IMR-90 (cell line): ENCODE results near the gene NMRK1. TPM values are rescaled to one million over a fixed set of nuclear protein-coding genes. Genes with fewer than 3 reads are reported as not detected.

ENCODE experiments used
- ATAC-seq: fragments of 200-7000 bp; cut with Tn5 transposase; 2 replicates; pipeline ENCODE4 v1.9.1; 2020; ENCODE audit warnings: low read depth, mild to moderate bottlenecking, moderate library complexity
- BruUV-seq: library from RNA; stranded (reverse); fragments of 400-500 nt; replicated peaks from 2 replicates; lab custom pipeline; 2021; lab: Mats Ljungman, UMichigan
- CTCF ChIA-PET: fragments of 300-600 bp; formaldehyde crosslinking; extraction: SDS; loops from one replicate; lab custom pipeline; 2021; ENCODE audit warnings: antibody characterized with exemption; lab: Yijun Ruan, JAX
- POLR2A ChIA-PET: fragments of 300-600 bp; sonication (Branson Sonifier 250); formaldehyde crosslinking; loops from one replicate; lab custom pipeline; 2022; ENCODE audit warnings: antibody characterized with exemption; ENCODE audit not compliant: unreplicated experiment; lab: Charles Lee
- DNase-seq: peaks from one replicate; pipeline ENCODE4 v3.0.0; 2013
- H2AFZ ChIP-seq: replicated peaks from 2 replicates; pipeline ENCODE3; 2013; ENCODE audit warnings: low read length, mild to moderate bottlenecking; ENCODE audit not compliant: poor library complexity
- H2AK5ac ChIP-seq: 2 replicates; pipeline ENCODE4 v1.6.1; 2013; ENCODE audit warnings: low read depth, low read length, inconsistent platforms
- H2AK9ac ChIP-seq: replicated peaks from 2 replicates; pipeline ENCODE3; 2013; ENCODE audit warnings: mild to moderate bottlenecking, low read depth, low read length, moderate library complexity; ENCODE audit not compliant: poor library complexity
- H2BK120ac ChIP-seq: 2 replicates; pipeline ENCODE4 v1.6.1; 2013; ENCODE audit warnings: low read depth, low read length, inconsistent platforms
- H2BK15ac ChIP-seq: 3 replicates; pipeline ENCODE4 v1.6.1; 2013; ENCODE audit warnings: low read depth, low read length, inconsistent platforms
- H2BK20ac ChIP-seq: 2 replicates; pipeline ENCODE4 v1.6.1; 2013; ENCODE audit warnings: low read depth, mild to moderate bottlenecking, inconsistent platforms, low read length, moderate library complexity
- H2BK5ac ChIP-seq: 2 replicates; pipeline ENCODE4 v1.6.1; 2013; ENCODE audit warnings: mild to moderate bottlenecking, low read depth, low read length, inconsistent platforms; ENCODE audit not compliant: poor library complexity, severe bottlenecking
- H3K14ac ChIP-seq: replicated peaks from 2 replicates; pipeline ENCODE4 v1.6.1; 2013; ENCODE audit warnings: low read depth, low read length, inconsistent platforms
- H3K18ac ChIP-seq: 2 replicates; pipeline ENCODE4 v1.6.1; 2013; ENCODE audit warnings: low read depth, low read length, control low read depth
- H3K23ac ChIP-seq: 2 replicates; pipeline ENCODE4 v1.6.1; 2013; ENCODE audit warnings: low read depth, low read length, inconsistent platforms
- H3K27ac ChIP-seq: 2 replicates; pipeline ENCODE4 v1.5.1; 2013; ENCODE audit warnings: mild to moderate bottlenecking, control low read depth, low read length; ENCODE audit not compliant: insufficient read depth
- H3K27me3 ChIP-seq: 2 replicates; pipeline ENCODE4 v1.6.1; 2013; ENCODE audit warnings: low read length; ENCODE audit not compliant: control insufficient read depth, insufficient read depth
- H3K36me3 ChIP-seq: 2 replicates; pipeline ENCODE4 v1.6.1; 2013; ENCODE audit warnings: low read length, mixed read lengths; ENCODE audit not compliant: control insufficient read depth, insufficient read depth
- H3K4ac ChIP-seq: 2 replicates; pipeline ENCODE4 v1.6.1; 2013; ENCODE audit warnings: low read depth, low read length, inconsistent platforms
- H3K4me1 ChIP-seq: 2 replicates; pipeline ENCODE4 v1.6.1; 2013; ENCODE audit warnings: low read length, mixed read lengths; ENCODE audit not compliant: control insufficient read depth, insufficient read depth
- H3K4me2 ChIP-seq: 2 replicates; pipeline ENCODE4 v1.6.1; 2013; ENCODE audit warnings: low read depth, mild to moderate bottlenecking, control low read depth, low read length, moderate library complexity
- H3K4me3 ChIP-seq: 2 replicates; pipeline ENCODE4 v1.5.1; 2013; ENCODE audit warnings: low read depth, mild to moderate bottlenecking, control low read depth, low read length, moderate library complexity; ENCODE audit not compliant: insufficient read depth
- H3K56ac ChIP-seq: 2 replicates; pipeline ENCODE4 v1.6.1; 2013; ENCODE audit warnings: low read length, inconsistent platforms; ENCODE audit not compliant: insufficient read depth; ENCODE audit errors: extremely low read depth
- H3K79me1 ChIP-seq, 2 experiments: 2 replicates each; pipeline ENCODE4 v1.6.1; 2013; ENCODE audit warnings: low read length in 2 of 2, inconsistent platforms in 1 of 2, low read depth in 1 of 2
- H3K9ac ChIP-seq: 2 replicates; pipeline ENCODE4 v1.6.1; 2013; ENCODE audit warnings: low read depth, low read length, control low read depth
- H3K9me1 ChIP-seq: 2 replicates; pipeline ENCODE4 v1.6.1; 2013; ENCODE audit warnings: low read length, inconsistent platforms; ENCODE audit not compliant: insufficient read depth
- H3K9me3 ChIP-seq: 2 replicates; pipeline ENCODE4 v1.6.1; 2013; ENCODE audit warnings: low read length; ENCODE audit not compliant: control insufficient read depth, insufficient read depth
- H4K20me1 ChIP-seq: 2 replicates; pipeline ENCODE4 v1.6.1; 2013; ENCODE audit warnings: low read length, inconsistent platforms; ENCODE audit not compliant: insufficient read depth
- H4K5ac ChIP-seq: 2 replicates; pipeline ENCODE4 v1.6.1; 2013; ENCODE audit warnings: mild to moderate bottlenecking, low read depth, low read length, control low read depth
- H4K8ac ChIP-seq, 2 experiments: 2 replicates each; pipeline ENCODE4 v1.6.1; 2013; ENCODE audit warnings: low read depth in 2 of 2, low read length in 2 of 2, control low read depth in 1 of 2, inconsistent platforms in 1 of 2
- H4K91ac ChIP-seq: 2 replicates; pipeline ENCODE4 v1.6.1; 2013; ENCODE audit warnings: low read depth, low read length, inconsistent platforms; ENCODE audit not compliant: insufficient read depth
- CEBPB ChIP-seq: IDR thresholded peaks from 2 replicates; pipeline ENCODE4 v1.6.1; 2012; ENCODE audit warnings: low read depth, low read length, improper control_type of control experiment
- CHD1 ChIP-seq: IDR thresholded peaks from 2 replicates; pipeline ENCODE4 v1.6.1; 2012; ENCODE audit warnings: low read depth, low read length, improper control_type of control experiment
- CTCF ChIP-seq: conservative IDR thresholded peaks from 2 replicates; pipeline ENCODE4 v1.5.1; 2012; ENCODE audit warnings: mild to moderate bottlenecking, low read depth, low read length, improper control_type of control experiment
- ELK1 ChIP-seq: fragments of 150-350 bp; IDR thresholded peaks from 2 replicates; pipeline ENCODE4 v1.6.1; 2016; ENCODE audit warnings: low read depth, mild to moderate bottlenecking, low read length, moderate library complexity, borderline replicate concordance
- FOS ChIP-seq: fragments of 150-350 bp; IDR thresholded peaks from 2 replicates; pipeline ENCODE4 v1.6.1; 2016; ENCODE audit warnings: low read depth, low read length
- MAFK ChIP-seq: IDR thresholded peaks from 2 replicates; pipeline ENCODE4 v1.6.1; 2012; ENCODE audit warnings: low read depth, low read length, improper control_type of control experiment
- MAZ ChIP-seq: IDR thresholded peaks from 2 replicates; pipeline ENCODE4 v1.6.1; 2012; ENCODE audit warnings: low read depth, mild to moderate bottlenecking, low read length, improper control_type of control experiment, moderate library complexity, borderline replicate concordance
- MXI1 ChIP-seq: IDR thresholded peaks from 2 replicates; pipeline ENCODE4 v1.6.1; 2012; ENCODE audit warnings: low read depth, mild to moderate bottlenecking, low read length, moderate library complexity, borderline replicate concordance
- NFE2L2 ChIP-seq: fragments of 150-350 bp; IDR thresholded peaks from 2 replicates; pipeline ENCODE4 v1.6.1; 2016; ENCODE audit warnings: low read depth, mild to moderate bottlenecking, low read length
- RAD21 ChIP-seq: IDR thresholded peaks from 2 replicates; pipeline ENCODE4 v1.6.1; 2012; ENCODE audit warnings: low read length, improper control_type of control experiment
- RCOR1 ChIP-seq: IDR thresholded peaks from 2 replicates; pipeline ENCODE4 v1.6.1; 2012; ENCODE audit warnings: mild to moderate bottlenecking, low read length, improper control_type of control experiment; ENCODE audit not compliant: insufficient replicate concordance
- RFX5 ChIP-seq: IDR thresholded peaks from 2 replicates; pipeline ENCODE4 v1.8.0; 2012; ENCODE audit warnings: low read depth, mild to moderate bottlenecking, low read length, moderate library complexity
- SMC3 ChIP-seq: fragments of 150-350 bp; IDR thresholded peaks from 2 replicates; pipeline ENCODE4 v1.6.1; 2016; ENCODE audit warnings: low read depth, mild to moderate bottlenecking, antibody characterized with exemption, low read length, moderate library complexity
- WGBS, 2 experiments: methylation state at CpG; one replicate each; pipeline versions ENCODE4 v1.1.5 to v1.1.7; 2013; ENCODE audit warnings: missing lambda C conversion rate in 2 of 2; ENCODE audit not compliant: insufficient read length in 1 of 2; ENCODE audit errors: extremely low coverage in 2 of 2; 5-methylcytosine and 5-hydroxymethylcytosine counted together
- dilution Hi-C: fragments of 300-500 bp; cut with HindIII; formaldehyde crosslinking; loops from one replicate; pipeline ENCODE4 v1.14.3; 2018; ENCODE audit warnings: low sequenced_read_pairs; ENCODE audit not compliant: unreplicated experiment
- in situ Hi-C: fragments of 300-500 bp; cut with MboI; formaldehyde crosslinking; loops from 3 replicates; pipeline ENCODE4 v1.14.3; 2019; ENCODE audit warnings: low sequenced_read_pairs, inconsistent platforms, mixed read lengths
- intact Hi-C: fragments of 100-400 bp; cut with micrococcal nuclease; formaldehyde crosslinking; loops from 2 replicates; pipeline ENCODE4 v1.10.0; 2022
- polyA plus RNA-seq, 3 experiments: library from polyadenylated mRNA; depleted of rRNA; stranded (reverse); fragments of >200 nt; gene quantifications; 2 replicates each; pipeline ENCODE4 v1.2.3, GENCODE V29; 2012; ENCODE audit warnings: low replicate concordance in 1 of 3
- total RNA-seq: library from RNA; depleted of rRNA; stranded (reverse); fragments of >200 nt; gene quantifications from 2 replicates; pipeline ENCODE4 v1.2.3, GENCODE V29; 2012

The NMRK1 gene
- total and polyA plus RNA-seq, 2 of the 4 experiments (the other 2 are of a cell fraction) = 5.7 to 5.9 TPM

- POLR2A ChIA-PET = no interaction called here
- dilution Hi-C loops = no loop called here
These were observed 3.8 kb downstream of the NMRK1 start for GRCh38 chr9:75084081-75084672.

More at GRCh38 chr9:75084081-75084672, 3.8 kb downstream of the NMRK1 start:
- Histone ChIP-seq H2BK120ac (no peak overlapping the region), H3K27me3 (no peaks in the 10 kb centered on the region), H4K20me1 (no peaks in the 10 kb centered on the region), H3K4me1 (no peaks in the 10 kb centered on the region), H2BK5ac (no peak overlapping the region), H3K79me1 (peaks cover 5 to 11% of the 10 kb centered on the region in 2 experiments; a peak in 1 of 4 replicates), H2BK15ac (no peak overlapping the region), H4K91ac (no peak overlapping the region), H3K4me3 (no peak overlapping the region), H3K9me3 (no peaks in the 10 kb centered on the region), H3K4ac (no peak overlapping the region), H2AFZ (no peak overlapping the region), H3K9me1 (no peaks in the 10 kb centered on the region), H3K4me2 (no peak overlapping the region), H4K5ac (no peak overlapping the region), H3K56ac (no peak overlapping the region), H4K8ac (no peak overlapping the region), H3K23ac (no peak overlapping the region), H2AK5ac (no peak overlapping the region), H3K9ac (no peak overlapping the region), H3K36me3 (no peaks in the 10 kb centered on the region), H3K18ac (no peak overlapping the region), H2AK9ac (no peak overlapping the region), H2BK20ac (no peak overlapping the region), H3K27ac (no peak overlapping the region), H3K14ac (no peak overlapping the region)
- no TSS peak for BruUV-seq
- CTCF ChIA-PET = interaction anchor here (0.6 kb wide), 1 partner anchor 1549 kb away, joined by 3 read pairs; no protein-coding TSS in a partner anchor
- in situ Hi-C loops = no loop called here
- whole genome bisulfite sequencing, 2 experiments = no CpG with 5 or more reads among the region's 5 CpGs
- ATAC-seq (no peak), DNase-seq (no peak)
- TF ChIP-seq CEBPB (no peak), ELK1 (no peak), RFX5 (no peak), NFE2L2 (no peak), CTCF (no peak), FOS (no peak), MAFK (no peak), CHD1 (no peak), SMC3 (no peak), RAD21 (no peak), MXI1 (no peak), MAZ (no peak), RCOR1 (no peak)
- intact Hi-C loops = no loop called here
